Measurements from ENCODE around the gene TMEM69. TPM values are rescaled to one million over a fixed set of nuclear protein-coding genes. Genes with fewer than 3 reads are reported as not detected.
"Not testable (repeated sequence)": the region's sequence is repeated elsewhere in the genome, so short reads cannot be mapped to it uniquely, and the experiment has no call there.

The TMEM69 gene
- total and polyA plus RNA-seq, 11 donors, result 18.7 to 38.5 (median 25.2) TPM

DNA sequence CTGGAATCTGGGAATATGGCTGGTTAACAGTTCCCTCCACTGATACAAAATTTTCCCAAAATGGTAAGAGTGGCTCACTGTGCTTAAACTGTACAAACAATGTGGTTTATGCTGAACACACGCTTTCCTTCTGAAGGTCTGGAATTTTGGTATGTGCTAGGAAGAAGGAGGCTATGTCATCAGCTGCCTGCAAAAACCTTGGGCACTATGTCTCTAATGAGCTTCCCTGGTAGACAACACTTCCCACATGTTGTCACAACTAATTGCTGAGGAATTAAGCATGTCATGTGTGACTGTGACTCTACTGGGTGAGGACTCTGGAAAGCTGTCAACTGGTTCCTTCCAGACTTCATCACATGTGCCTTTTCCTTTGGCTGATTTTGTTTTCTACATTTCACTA lies 33.2 kb downstream of the TMEM69 start:
- WGBS, 4 donors, result 78 to 100% (median 86%) methylated on average over 1 of the region's 1 CpG
- no peak for TF ChIP-seq POLR2A (IDR thresholded peaks at IDR 0.05)
- no peak for TF ChIP-seq CTCF (IDR thresholded peaks at IDR 0.05)
- no peaks in the 10 kb centered on the region for H3K27me3 ChIP-seq
- H3K4me3 ChIP-seq, result no peak overlapping the region
- H3K36me3 ChIP-seq, result peaks cover 0 to 39% (median 6%) of the 10 kb centered on the region in 9 donors
- H3K4me1 ChIP-seq, result peaks cover 0 to 12% (median 0%) of the 10 kb centered on the region in 12 donors
- intact Hi-C loops (cut with DNase I), result no loop called here
- no peak for DNase-seq
- H3K9me3 ChIP-seq, result no peaks in the 10 kb centered on the region
- H3K27ac ChIP-seq, result no peak overlapping the region
- no peak for ATAC-seq

GRCh38 chr1:45722809-45723208 lies 34.8 kb downstream of the TMEM69 start:
- 84 to 92% (median 87%) methylated on average over 3 of the region's 3 CpGs for WGBS, 4 donors
- Histone ChIP-seq H3K27ac (no peak overlapping the region), H3K4me1 (peaks cover 0 to 12% (median 0%) of the 10 kb centered on the region in 12 donors), H3K27me3 (no peaks in the 10 kb centered on the region), H3K36me3 (peaks cover 0 to 39% (median 15%) of the 10 kb centered on the region in 9 donors), H3K4me3 (no peak overlapping the region), H3K9me3 (no peaks in the 10 kb centered on the region)
- no peak for DNase-seq
- TF ChIP-seq POLR2A (IDR thresholded peaks at IDR 0.05), result no peak
- TF ChIP-seq CTCF (IDR thresholded peaks at IDR 0.05), result no peak
- intact Hi-C loops (cut with DNase I), result no loop called here
- ATAC-seq, result peak in 3 of 4 donors; percentile 55 to 76 (median 57)

DNA sequence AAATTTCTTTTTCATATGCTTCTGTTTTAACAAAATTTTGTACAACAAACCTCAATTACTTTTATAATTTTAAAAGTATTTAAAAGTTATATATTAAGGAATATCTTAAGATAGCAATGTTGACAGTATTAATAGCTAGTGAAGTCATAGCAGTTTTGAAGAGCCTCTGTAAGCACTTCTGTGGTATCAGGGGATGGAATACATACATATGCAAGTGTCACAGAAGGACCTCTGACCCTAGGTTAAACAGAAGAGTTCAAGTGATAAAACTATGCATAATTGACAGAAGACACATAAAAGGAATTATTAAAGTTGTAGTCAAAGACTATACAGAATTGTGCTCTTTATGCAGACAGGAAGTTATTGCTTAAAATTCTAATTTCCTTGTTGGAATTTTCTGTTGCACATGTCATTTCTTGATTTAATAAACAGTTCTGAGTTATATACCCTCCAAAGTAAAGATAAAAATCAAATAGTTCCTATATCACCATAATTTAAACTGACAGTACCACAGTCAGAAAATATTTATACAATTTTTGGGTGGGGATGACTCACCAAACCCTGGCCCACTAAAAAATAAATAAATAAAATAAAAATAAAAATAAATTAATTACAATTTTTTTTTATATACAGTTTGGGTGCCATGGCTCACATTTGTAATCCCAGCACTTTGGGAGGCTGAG lies 35.4 kb downstream of the TMEM69 start:
- Histone ChIP-seq H3K9me3 (no peaks in the 10 kb centered on the region), H3K4me1 (peaks cover 0 to 12% (median 0%) of the 10 kb centered on the region in 12 donors), H3K4me3 (no peak overlapping the region), H3K36me3 (peaks cover 0 to 37% (median 14%) of the 10 kb centered on the region in 9 donors), H3K27me3 (no peaks in the 10 kb centered on the region), H3K27ac (no peak overlapping the region)
- intact Hi-C loops (cut with DNase I), result no loop called here
- ATAC-seq (peak in 1 of 4 donors; percentile 49), DNase-seq (no peak)
- TF ChIP-seq POLR2A (IDR thresholded peaks at IDR 0.05) (no peak), CTCF (IDR thresholded peaks at IDR 0.05) (no peak)

DNA sequence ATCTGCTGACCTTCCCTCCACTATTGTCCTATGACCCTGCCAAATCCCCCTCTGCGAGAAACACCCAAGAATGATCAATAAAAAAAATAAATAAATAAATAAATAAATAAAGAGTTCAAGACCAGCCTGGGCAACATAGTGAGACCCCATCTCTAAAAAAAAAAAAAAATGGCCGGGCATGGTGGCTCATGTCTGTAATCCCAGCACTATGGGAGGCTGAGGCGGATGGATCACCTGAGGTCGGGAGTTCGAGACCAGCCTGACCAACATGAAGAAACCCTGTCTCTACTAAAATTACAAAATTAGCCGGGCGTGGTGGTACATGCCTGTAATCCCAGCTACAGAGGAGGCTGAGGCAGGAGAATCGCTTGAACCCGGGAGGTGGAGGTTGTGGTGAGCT lies 38.0 kb downstream of the TMEM69 start:
- intact Hi-C loops (cut with DNase I); H3K27ac ChIP-seq; H3K4me3 ChIP-seq; DNase-seq; H3K9me3 ChIP-seq; ATAC-seq; H3K27me3 ChIP-seq: not testable (repeated sequence)
- Histone ChIP-seq H3K36me3 (peaks cover 0 to 46% (median 19%) of the 10 kb centered on the region in 9 donors), H3K4me1 (peaks cover 0 to 12% (median 0%) of the 10 kb centered on the region in 12 donors)
- WGBS, 4 donors, result 96 to 98% (median 97%) methylated on average over 9 of the region's 9 CpGs
